AG08396 (cell line): ENCODE data around the gene OSBPL2.

Experiments used
- DNase-seq: peaks from one replicate; pipeline ENCODE4 v3.0.0; 2012; ENCODE audit warnings: low spot score, mixed read lengths

OSBPL2 gene

GRCh38 chr20:62313460-62314338 is 75.4 kb downstream of the OSBPL2 start:
- no peak for DNase-seq

GRCh38 chr20:62314339-62314638 is 76.0 kb downstream of the OSBPL2 start:
- DNase-seq, result no peak

DNA sequence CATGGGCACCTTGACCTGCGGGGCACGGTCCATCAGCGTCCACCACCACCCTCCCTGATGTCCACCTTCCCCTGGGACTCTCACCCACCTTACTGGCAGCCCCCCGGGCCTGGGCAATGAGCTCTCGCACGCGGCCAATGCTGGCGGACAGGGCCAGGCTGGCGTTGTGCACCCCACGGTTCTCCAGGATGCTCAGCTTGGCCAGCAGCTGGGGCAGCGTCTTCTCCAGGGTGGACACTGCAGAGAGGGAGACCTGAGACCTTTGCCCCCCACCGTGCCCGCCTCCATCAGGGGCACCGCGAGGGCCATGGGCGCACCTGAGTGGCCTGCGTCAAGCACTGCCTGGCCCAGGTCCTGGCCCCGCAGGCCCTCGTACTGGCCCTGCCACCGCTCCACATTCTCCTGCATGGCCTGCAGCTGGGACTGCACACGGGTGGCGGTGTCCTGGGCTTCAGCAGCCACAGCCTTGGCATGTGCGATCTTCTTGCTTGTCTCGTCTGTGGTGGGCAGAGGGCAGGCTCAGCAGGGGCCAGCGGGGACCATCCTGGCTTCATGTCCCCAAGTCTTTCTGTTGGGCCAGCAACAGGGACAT is 76.5 kb downstream of the OSBPL2 start:
- no peak for DNase-seq

GRCh38 chr20:62315773-62316172 is 77.5 kb downstream of the OSBPL2 start:
- DNase-seq, result no peak

DNA sequence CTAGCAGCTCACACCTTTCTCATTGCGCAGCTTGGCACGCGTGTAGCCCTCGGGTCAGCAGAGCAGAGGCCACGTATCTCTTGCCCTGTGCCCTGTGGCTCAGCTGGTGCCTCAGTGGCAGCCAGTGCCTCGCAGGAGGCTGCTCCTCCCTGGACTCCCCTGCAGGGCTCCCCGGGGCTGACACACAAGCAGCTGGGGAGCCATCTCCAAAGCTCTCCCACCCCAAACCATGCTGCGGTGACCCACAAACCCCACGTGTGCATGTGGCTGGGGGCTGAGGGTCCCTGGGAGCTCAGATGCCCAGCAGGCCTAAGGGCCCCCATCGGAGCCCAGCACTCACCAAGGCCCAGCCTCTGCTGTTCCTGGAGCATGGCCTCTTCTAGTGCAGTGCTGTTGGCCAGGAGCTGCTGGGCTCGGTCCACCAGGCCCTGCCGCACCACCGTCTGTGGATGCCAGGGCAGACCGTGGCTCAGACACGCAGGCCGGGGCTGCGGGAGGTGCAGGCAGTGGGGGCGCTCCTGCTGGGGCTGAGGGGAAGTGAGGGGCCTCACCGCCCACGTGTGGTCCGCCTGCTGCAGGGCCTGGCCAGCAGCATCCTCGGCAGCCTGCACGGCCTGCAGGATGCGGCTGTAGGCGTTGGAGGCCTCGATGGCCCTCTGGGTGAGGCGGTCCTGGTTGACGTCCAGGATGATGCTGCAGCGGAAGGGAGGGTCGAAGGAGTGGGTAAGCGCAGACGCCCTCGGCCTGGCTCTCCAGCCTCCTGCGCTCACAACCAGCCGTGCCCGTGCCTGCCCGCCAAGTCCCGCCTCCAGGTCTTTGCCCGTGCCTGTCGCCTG is 78.2 kb downstream of the OSBPL2 start:
- no peak for DNase-seq

DNA sequence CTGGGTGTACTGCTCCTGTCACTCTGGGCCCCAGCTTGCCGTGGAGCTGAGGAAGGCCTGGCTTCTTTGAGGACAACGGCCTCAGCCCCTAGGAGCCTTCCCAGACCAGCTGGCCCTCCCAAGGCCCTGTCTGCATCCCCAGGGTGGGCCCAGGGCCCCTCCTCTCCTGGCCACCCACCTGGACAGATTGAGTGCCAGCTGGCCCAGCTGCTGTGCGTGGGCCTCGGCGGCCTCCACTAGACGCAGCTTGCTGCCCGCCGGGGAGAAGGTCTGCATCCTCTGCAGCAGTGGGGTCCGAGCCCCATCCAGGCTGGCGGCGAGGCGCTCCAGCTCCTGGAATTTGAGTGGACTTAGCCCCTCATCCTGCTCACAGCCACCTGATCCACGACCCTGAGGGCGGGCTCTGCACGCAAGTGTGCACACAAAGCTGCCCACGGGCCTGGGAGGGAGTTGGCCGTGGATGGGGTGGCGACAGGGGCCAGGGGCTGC is 78.9 kb downstream of the OSBPL2 start:
- DNase-seq, result no peak

- DNase-seq, result no peak
Measured at GRCh38 chr20:62318400-62319345, 80.4 kb downstream of the OSBPL2 start.

GRCh38 chr20:62319346-62319909 is 81.1 kb downstream of the OSBPL2 start:
- DNase-seq, result no peak

DNA sequence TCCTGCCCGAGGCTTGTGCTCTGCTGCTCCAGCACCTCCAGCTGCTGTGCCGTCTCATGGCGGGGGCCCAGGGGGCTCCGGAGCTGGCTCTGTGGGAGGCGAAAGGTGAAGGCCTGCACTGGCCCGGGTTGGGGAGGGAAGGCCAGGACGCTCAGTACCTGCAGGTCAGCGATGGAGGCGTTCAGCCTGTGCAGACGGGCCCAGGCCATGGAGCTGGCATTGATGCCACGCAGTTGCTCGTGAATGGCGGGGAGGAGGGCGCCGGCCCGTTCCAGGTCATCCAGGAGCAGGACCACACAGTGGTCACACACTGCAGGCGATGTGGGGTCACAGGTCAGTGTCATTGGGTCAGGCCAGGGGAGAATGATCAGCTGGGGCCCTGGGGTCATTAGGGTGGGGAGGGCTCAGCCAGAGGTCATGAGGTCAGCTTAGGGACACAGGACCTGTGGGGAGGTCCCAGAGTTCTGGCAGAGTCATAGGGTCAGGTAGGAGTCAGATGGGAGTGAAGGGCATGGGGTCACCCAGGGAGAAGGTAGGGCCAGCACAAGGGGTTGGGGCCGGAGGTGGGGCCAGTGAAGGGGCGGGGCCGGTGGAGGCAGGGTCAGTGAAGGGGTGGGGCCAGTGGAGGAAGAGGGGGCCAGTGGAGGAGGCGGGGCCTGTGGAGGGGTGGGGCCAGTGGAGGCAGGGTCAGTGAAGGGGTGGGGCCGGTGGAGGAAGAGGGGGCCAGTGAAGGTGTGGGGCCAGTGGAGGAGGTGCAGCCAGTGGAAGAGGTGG is 82.4 kb downstream of the OSBPL2 start:
- DNase-seq, result no peak

- DNase-seq, result peak; percentile 69
Measured at GRCh38 chr20:62321521-62321948, 83.2 kb downstream of the OSBPL2 start.

DNA sequence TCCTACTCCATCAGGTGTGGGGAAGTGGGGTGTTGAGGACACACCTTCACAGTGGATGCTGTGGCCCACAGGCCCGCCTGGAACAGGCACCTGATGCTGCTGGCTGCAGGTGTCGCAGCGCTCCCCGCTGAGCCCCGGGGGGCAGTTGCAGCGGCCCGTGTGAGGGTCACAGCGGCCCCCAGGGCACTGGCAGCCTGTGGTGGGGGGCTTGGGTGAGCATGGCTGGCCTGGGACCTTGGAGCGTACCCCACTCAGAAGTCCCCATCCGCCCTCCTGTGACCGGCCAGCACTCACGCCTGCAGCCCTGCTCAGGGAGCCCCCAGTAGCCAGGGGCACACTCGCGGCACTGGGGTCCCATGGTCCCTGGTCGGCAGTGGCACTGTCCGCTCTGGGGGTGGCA is 83.7 kb downstream of the OSBPL2 start:
- no peak for DNase-seq

DNA sequence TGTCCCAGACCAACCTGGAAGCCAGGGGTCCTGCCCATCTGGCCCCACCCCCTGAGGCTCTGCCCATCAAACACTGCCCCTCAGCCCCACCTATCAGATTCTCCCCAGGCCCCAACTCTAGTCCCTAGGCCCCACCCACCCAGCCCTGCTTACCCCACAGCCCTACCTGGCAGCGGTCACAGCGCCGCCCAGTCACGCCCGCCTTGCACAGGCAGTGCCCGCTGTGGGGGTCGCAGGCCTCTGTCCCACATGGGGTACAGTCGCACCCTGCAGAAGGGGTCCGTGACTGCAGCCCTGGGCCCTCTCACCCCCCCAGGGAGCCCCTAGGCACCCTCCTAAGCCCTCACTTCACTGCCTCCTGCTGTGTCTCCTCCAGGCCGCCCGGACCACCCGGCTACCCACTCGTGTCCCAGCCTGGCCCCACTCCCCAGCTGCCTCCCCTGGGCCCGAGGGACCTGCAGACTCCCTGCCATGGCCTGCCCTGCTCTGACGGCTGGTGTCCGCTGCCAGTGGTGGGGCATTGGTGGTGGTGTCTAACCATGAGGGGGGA is 84.2 kb downstream of the OSBPL2 start:
- DNase-seq, result no peak

DNA sequence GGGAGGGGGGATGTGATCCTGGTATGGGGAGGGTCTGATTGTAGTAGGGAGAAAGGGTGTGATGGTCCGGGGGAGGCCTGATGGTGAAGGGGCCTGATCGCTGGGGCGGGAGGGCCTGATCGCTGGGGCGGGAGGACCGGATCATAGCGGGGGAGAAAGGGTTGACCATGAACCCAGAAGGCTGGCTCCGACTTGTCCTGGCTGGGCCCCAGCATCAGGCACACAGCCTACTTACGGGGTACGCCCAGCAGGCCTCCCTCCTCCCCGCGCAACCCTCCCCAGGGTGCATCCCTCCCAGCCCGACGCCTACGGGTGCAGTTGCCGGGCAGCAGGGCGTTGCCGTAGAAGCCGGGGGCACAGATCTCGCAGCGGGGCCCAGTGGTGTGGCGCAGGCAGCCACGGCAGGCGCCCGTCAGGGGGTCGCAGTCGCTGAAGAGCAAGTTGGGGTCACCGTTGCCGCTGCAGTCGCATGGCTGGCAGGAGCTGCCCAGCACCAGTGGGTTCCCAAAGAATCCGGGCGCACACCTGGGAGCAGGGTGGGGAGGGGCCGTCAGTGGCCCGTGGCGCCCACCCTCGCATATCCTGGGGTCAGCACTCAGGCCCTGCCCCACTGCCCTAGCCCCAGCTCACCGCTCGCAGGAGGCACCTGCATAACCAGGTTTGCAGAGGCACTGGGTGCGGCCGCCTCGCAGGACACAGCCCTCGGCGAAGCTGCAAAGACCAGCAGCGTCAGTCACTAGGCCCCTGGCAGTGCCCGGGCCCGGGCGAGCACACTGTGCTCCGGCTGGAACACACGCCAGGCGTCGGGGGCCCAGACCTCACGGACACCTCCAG is 85.0 kb downstream of the OSBPL2 start:
- no peak for DNase-seq

DNA sequence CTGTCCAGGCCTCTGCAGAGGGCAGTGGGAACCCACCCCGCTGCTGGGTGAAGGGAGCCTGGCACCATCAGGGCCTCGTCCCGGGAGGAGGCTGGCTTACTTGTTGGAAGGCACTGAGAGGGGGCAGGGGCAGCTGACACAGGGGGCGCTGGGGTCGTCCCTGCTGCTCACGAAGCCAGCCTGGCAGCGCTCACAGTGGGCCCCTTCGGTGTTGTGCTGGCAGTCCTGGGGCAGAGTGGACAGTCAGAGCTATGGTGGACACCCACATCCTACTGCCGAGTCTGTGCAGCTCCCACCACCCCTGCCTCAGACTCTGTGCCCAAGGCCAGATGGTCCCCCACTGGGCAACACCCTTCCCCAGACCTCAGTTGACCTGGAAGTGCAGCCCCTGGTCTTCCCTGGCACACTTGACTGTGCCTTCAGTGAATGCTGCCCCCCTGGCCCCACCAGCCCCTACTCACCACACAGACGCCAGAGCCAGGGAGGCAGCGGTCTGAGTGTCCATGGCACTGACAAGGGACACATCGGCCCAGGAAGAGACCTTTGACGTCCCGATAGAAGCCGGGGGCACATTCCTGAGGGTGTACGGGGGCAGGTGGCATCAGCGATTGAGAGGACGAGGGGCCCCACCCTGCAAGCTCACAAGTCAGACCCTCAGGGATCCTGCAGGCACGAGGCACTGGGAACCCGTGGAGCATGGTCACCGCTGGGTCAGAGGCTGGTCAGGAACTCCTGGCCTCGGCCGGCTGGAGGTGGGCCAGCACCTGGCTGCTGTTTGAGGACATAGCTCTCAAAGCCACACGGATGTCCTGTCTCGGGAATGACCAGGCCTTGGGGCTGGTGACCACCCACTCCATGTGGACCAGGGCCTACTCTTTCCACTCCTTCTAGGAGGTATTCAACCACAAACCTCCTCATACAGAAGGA is 85.9 kb downstream of the OSBPL2 start:
- DNase-seq, result no peak

GRCh38 chr20:62325172-62325905 is 87.0 kb downstream of the OSBPL2 start:
- no peak for DNase-seq

- no peak for DNase-seq
Measured at GRCh38 chr20:62326559-62326958, 88.2 kb downstream of the OSBPL2 start.

GRCh38 chr20:62326959-62327725 is 88.8 kb downstream of the OSBPL2 start:
- DNase-seq, result no peak
